HL-60 (cell line): ENCODE measurements around the gene AFF1.
A peak's percentile ranks its signal among the peaks of the same experiment; 100 is the strongest.

Experiments used
- DNase-seq, 2 experiments: peaks; one replicate each; pipeline ENCODE4 v3.0.0-alpha.2; 2010 to 2020; ENCODE audit warnings: low read depth in 1 of 2, low spot score in 1 of 2
- H3K27ac ChIP-seq: fragments of 250-450 bp; sonication (Bioruptor Pico); replicated peaks from 2 replicates; pipeline ENCODE4 v1.5.1; 2020; ENCODE audit warnings: mild to moderate bottlenecking, moderate library complexity
- H3K27me3 ChIP-seq: fragments of 250-450 bp; sonication (Bioruptor Pico); 2 replicates; pipeline ENCODE4 v1.5.1; 2021; ENCODE audit warnings: mild to moderate bottlenecking, moderate library complexity; ENCODE audit not compliant: insufficient read depth, poor library complexity, severe bottlenecking
- H3K4me3 ChIP-seq: replicated peaks from 2 replicates; pipeline ENCODE4 v1.5.1; 2011; ENCODE audit warnings: mild to moderate bottlenecking, control low read depth, low read length; ENCODE audit not compliant: insufficient read depth
- GABPA ChIP-seq: IDR thresholded peaks from 2 replicates; pipeline ENCODE4 v1.6.1; 2012; ENCODE audit warnings: low read depth
- POLR2AphosphoS5 ChIP-seq: IDR thresholded peaks from 2 replicates; pipeline ENCODE4 v1.6.1; 2012; ENCODE audit warnings: low read depth
- SPI1 ChIP-seq: IDR thresholded peaks from 2 replicates; pipeline ENCODE4 v1.6.1; 2012; ENCODE audit warnings: low read depth, mild to moderate bottlenecking, borderline replicate concordance
- TF ChIP-seq, protein P1 (sequence below): IDR thresholded peaks from 2 replicates; pipeline ENCODE4 v1.6.1; 2012; ENCODE audit warnings: low read depth; ENCODE audit not compliant: insufficient replicate concordance
- TF ChIP-seq, protein P2 (sequence below): IDR thresholded peaks from one replicate; pipeline ENCODE4 v1.5.1; 2011; ENCODE audit warnings: low read length, control low read depth, inconsistent platforms; ENCODE audit not compliant: insufficient read depth

The AFF1 gene

DNA sequence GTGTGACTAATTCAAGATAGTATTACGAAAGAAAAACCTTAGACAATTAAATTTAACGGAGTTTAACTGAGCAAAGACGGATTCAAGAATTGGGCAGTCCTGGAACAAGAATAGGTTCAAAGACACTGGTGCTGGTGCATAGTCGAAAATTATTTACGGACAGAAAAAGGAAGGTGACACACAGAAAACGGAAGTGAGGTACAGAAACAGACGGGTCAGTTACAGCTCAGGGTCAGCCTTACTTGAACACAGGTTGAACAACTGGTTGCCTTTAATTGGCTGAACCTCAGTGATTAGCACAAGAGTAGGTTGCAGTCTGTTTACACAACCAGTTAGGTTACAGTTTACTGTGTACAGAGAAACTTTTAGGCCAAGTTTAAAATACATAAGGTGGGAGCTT lies 254.1 kb downstream of the AFF1 start:
- peak; percentile 25 to 61 for DNase-seq

More for the DNA sequence above, 254.1 kb downstream of the AFF1 start:
- TF ChIP-seq, protein P1, sequence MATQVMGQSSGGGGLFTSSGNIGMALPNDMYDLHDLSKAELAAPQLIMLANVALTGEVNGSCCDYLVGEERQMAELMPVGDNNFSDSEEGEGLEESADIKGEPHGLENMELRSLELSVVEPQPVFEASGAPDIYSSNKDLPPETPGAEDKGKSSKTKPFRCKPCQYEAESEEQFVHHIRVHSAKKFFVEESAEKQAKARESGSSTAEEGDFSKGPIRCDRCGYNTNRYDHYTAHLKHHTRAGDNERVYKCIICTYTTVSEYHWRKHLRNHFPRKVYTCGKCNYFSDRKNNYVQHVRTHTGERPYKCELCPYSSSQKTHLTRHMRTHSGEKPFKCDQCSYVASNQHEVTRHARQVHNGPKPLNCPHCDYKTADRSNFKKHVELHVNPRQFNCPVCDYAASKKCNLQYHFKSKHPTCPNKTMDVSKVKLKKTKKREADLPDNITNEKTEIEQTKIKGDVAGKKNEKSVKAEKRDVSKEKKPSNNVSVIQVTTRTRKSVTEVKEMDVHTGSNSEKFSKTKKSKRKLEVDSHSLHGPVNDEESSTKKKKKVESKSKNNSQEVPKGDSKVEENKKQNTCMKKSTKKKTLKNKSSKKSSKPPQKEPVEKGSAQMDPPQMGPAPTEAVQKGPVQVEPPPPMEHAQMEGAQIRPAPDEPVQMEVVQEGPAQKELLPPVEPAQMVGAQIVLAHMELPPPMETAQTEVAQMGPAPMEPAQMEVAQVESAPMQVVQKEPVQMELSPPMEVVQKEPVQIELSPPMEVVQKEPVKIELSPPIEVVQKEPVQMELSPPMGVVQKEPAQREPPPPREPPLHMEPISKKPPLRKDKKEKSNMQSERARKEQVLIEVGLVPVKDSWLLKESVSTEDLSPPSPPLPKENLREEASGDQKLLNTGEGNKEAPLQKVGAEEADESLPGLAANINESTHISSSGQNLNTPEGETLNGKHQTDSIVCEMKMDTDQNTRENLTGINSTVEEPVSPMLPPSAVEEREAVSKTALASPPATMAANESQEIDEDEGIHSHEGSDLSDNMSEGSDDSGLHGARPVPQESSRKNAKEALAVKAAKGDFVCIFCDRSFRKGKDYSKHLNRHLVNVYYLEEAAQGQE, result no peak
- TF ChIP-seq GABPA (peak; percentile 66), SPI1 (peak; percentile 79; the same call in 1 of the 2 replicates), POLR2AphosphoS5 (no peak)
- TF ChIP-seq, protein P2, sequence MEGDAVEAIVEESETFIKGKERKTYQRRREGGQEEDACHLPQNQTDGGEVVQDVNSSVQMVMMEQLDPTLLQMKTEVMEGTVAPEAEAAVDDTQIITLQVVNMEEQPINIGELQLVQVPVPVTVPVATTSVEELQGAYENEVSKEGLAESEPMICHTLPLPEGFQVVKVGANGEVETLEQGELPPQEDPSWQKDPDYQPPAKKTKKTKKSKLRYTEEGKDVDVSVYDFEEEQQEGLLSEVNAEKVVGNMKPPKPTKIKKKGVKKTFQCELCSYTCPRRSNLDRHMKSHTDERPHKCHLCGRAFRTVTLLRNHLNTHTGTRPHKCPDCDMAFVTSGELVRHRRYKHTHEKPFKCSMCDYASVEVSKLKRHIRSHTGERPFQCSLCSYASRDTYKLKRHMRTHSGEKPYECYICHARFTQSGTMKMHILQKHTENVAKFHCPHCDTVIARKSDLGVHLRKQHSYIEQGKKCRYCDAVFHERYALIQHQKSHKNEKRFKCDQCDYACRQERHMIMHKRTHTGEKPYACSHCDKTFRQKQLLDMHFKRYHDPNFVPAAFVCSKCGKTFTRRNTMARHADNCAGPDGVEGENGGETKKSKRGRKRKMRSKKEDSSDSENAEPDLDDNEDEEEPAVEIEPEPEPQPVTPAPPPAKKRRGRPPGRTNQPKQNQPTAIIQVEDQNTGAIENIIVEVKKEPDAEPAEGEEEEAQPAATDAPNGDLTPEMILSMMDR, result no peak
- no peaks in the 10 kb centered on the region for H3K27me3 ChIP-seq
- H3K27ac ChIP-seq, result peak overlapping the region; percentile 24
- no peak overlapping the region for H3K4me3 ChIP-seq
